ENCODE results near the gene SLC44A4.

SLC44A4 gene

GRCh38 chr6:31901415-31901952 lies 22.7 kb upstream of the SLC44A4 start:
- in situ Hi-C loops (cut with HindIII; ENCODE audit: low sequenced_read_pairs), result no loop called here

GRCh38 chr6:31900917-31901414 lies 22.2 kb upstream of the SLC44A4 start:
- in situ Hi-C loops (cut with HindIII; ENCODE audit: low sequenced_read_pairs), result no loop called here

- in situ Hi-C loops (cut with HindIII; ENCODE audit: low sequenced_read_pairs), result no loop called here
Measured at GRCh38 chr6:31899882-31900722, 21.3 kb upstream of the SLC44A4 start.

- in situ Hi-C loops (cut with HindIII; ENCODE audit: low sequenced_read_pairs), result no loop called here
Measured at GRCh38 chr6:31899215-31899614, 20.4 kb upstream of the SLC44A4 start.

GRCh38 chr6:31898383-31899011 lies 19.7 kb upstream of the SLC44A4 start:
- in situ Hi-C loops (cut with HindIII; ENCODE audit: low sequenced_read_pairs), result no loop called here

GRCh38 chr6:31897612-31898382 lies 19.0 kb upstream of the SLC44A4 start, which contains the start of gene EHMT2:
EHMT2 (minus strand) TSS chr6:31897698; CDS start chr6:31897677, 21 bp downstream.
- in situ Hi-C loops (cut with HindIII; ENCODE audit: low sequenced_read_pairs), result no loop called here

GRCh38 chr6:31896856-31897611 lies 18.2 kb upstream of the SLC44A4 start:
- in situ Hi-C loops (cut with HindIII; ENCODE audit: low sequenced_read_pairs), result no loop called here

GRCh38 chr6:31896493-31896855 lies 17.7 kb upstream of the SLC44A4 start:
- in situ Hi-C loops (cut with HindIII; ENCODE audit: low sequenced_read_pairs), result no loop called here

GRCh38 chr6:31892821-31893220 lies 14.0 kb upstream of the SLC44A4 start:
- in situ Hi-C loops (cut with HindIII; ENCODE audit: low sequenced_read_pairs), result no loop called here

GRCh38 chr6:31889331-31889972 lies 10.7 kb upstream of the SLC44A4 start:
- in situ Hi-C loops (cut with HindIII; ENCODE audit: low sequenced_read_pairs), result no loop called here

- in situ Hi-C loops (cut with HindIII; ENCODE audit: low sequenced_read_pairs), result no loop called here
Measured at GRCh38 chr6:31888276-31889258, 9.8 kb upstream of the SLC44A4 start.

GRCh38 chr6:31887173-31888007 lies 8.6 kb upstream of the SLC44A4 start:
- in situ Hi-C loops (cut with HindIII; ENCODE audit: low sequenced_read_pairs), result no loop called here

GRCh38 chr6:31886541-31886991 lies 7.8 kb upstream of the SLC44A4 start:
- in situ Hi-C loops (cut with HindIII; ENCODE audit: low sequenced_read_pairs), result no loop called here

GRCh38 chr6:31884528-31885035 lies 5.8 kb upstream of the SLC44A4 start:
- in situ Hi-C loops (cut with HindIII; ENCODE audit: low sequenced_read_pairs), result no loop called here

- in situ Hi-C loops (cut with HindIII; ENCODE audit: low sequenced_read_pairs), result no loop called here
Measured at GRCh38 chr6:31883676-31884075, 4.9 kb upstream of the SLC44A4 start.

- in situ Hi-C loops (cut with HindIII; ENCODE audit: low sequenced_read_pairs), result no loop called here
Measured at GRCh38 chr6:31882344-31882743, 3.5 kb upstream of the SLC44A4 start.

GRCh38 chr6:31881136-31881859 lies 2.5 kb upstream of the SLC44A4 start:
- in situ Hi-C loops (cut with HindIII; ENCODE audit: low sequenced_read_pairs), result no loop called here

All from DLD1 (cell line).